ENCODE data around the gene DHRS2. TPM values are rescaled to one million over a fixed set of nuclear protein-coding genes. Genes with fewer than 3 reads are reported as not detected.
A peak's percentile ranks its signal among the peaks of the same experiment; 100 is the strongest.

The DHRS2 gene
- total RNA-seq, 1 donor from 2014 or later, result not detected

DNA sequence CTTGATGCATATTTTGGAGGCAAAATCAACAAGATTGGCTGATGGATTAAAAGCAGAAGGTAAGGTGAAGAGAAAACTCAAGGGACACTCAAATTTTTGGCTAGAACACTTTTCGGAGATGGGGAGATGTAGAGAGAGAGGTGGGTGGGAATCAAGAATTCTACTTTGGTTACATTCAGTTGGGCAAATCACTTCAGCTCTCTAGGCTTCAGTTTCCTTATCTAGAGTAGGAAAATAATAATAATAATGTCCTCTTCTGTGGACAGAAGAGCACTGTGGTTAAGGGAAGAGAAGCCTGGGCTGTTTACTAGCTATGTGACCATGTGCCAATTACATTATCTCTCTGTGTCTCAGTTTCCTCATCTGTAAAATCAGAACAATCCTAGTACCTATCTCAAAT is 23.4 kb upstream of the DHRS2 start:
- TF ChIP-seq CTCF (IDR thresholded peaks at IDR 0.05; ENCODE audit: unreplicated experiment), result no peak
- Mint-ChIP-seq H3K9me3 (ENCODE audit: unreplicated experiment) (peaks cover 3% of the 10 kb centered on the region), H3K4me3 (ENCODE audit: unreplicated experiment) (no peak overlapping the region), H3K27ac (ENCODE audit: unreplicated experiment) (no peak overlapping the region), H3K4me1 (ENCODE audit: unreplicated experiment) (peaks cover 2% of the 10 kb centered on the region), H3K27me3 (ENCODE audit: unreplicated experiment) (peaks cover 4% of the 10 kb centered on the region), H3K36me3 (ENCODE audit: low read depth, unreplicated experiment) (peaks cover 4% of the 10 kb centered on the region)
- no peak for DNase-seq (ENCODE audit: low spot score)

DNA sequence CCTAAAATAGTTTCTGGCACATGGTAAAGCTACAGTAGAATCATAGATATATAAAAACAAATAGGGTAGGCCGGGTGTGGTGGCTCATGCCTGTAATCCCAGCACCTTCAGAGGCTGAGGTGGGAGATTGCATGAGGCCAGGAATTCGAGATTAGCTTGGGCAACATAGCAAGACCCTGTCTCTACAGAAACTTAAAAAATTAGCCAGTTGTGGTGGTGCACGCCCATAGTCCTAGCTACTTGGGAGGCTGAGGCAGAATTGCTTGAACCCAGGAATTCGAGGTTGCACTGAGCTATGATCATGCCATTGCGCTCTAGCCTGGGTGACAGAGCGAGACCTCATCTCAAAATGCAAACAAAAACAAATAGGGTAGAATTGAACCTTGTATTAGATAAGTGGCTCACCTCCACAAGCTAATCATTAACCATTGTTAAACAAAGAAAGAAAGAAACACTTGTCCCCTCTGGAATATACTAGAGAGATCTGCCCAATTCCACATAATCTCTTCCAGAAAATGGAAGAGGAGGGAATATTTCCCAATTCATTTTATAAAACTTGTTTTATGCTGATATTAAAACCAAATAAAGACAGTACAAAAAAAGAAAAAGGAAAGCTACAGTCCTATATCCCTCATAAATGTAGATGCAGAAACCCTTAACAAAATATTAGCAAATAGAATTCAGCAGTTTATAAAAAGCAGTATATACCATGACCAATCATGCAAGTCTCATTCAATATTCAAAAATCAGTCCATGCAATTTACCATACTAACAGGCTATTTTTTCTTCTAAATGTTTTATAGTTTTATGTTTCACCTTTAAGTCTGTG is 22.7 kb upstream of the DHRS2 start:
- H3K4me3 Mint-ChIP-seq (ENCODE audit: unreplicated experiment), result no peak overlapping the region
- no peak for TF ChIP-seq CTCF (IDR thresholded peaks at IDR 0.05; ENCODE audit: unreplicated experiment)
- H3K4me1 Mint-ChIP-seq (ENCODE audit: unreplicated experiment), result peaks cover 4% of the 10 kb centered on the region
- peaks cover 4% of the 10 kb centered on the region for H3K36me3 Mint-ChIP-seq (ENCODE audit: low read depth, unreplicated experiment)
- H3K27ac Mint-ChIP-seq (ENCODE audit: unreplicated experiment), result no peak overlapping the region
- H3K27me3 Mint-ChIP-seq (ENCODE audit: unreplicated experiment), result peaks cover 4% of the 10 kb centered on the region
- peaks cover 3% of the 10 kb centered on the region for H3K9me3 Mint-ChIP-seq (ENCODE audit: unreplicated experiment)
- DNase-seq (ENCODE audit: low spot score), result no peak

DNA sequence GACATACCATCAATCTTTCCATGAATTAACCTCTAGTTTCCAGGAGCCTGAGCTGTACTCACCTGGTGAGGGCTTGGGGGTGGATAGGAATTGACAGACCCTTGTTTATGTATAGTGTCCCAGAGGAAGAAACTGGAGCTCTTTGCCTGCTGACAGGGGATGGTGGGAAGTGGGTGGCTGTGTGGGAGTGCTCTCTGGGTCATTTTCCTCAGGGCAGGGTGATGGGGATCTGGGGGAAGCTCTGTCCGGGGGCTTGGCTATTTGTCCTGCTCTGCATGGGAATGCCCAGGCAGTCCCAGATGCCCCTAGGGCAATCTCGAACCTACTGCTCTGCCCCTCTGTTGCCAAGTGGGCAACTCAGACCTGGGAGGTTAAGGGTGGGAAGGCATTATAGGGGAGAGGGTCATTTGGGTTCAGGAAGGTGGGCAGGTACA is 21.8 kb upstream of the DHRS2 start:
- Mint-ChIP-seq H3K4me3 (ENCODE audit: unreplicated experiment) (no peak overlapping the region), H3K27ac (ENCODE audit: unreplicated experiment) (no peak overlapping the region), H3K36me3 (ENCODE audit: low read depth, unreplicated experiment) (no peaks in the 10 kb centered on the region), H3K9me3 (ENCODE audit: unreplicated experiment) (no peaks in the 10 kb centered on the region), H3K4me1 (ENCODE audit: unreplicated experiment) (peaks cover 11% of the 10 kb centered on the region), H3K27me3 (ENCODE audit: unreplicated experiment) (peaks cover 4% of the 10 kb centered on the region)
- DNase-seq (ENCODE audit: low spot score), result no peak
- TF ChIP-seq CTCF (IDR thresholded peaks at IDR 0.05; ENCODE audit: unreplicated experiment), result no peak

DNA sequence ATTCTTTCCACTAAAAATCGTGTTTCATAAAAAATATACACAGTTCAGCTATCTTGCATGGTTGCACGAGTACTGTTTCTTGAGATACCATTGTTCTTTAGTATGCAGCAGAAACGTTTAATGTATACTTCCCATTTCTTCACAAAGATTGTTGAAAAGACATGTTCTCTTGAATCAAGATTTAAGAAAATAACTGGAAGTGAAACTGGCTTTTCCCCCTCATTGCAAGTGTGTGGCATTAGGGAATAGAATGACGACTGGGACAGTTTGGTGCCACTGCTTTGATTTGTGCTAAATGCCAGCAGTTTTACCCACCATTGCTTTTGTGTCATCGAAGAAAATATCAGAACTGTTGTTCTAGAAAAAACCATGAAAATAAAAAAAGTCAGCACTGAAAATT is 20.3 kb upstream of the DHRS2 start:
- peaks cover 3% of the 10 kb centered on the region for H3K27me3 Mint-ChIP-seq (ENCODE audit: unreplicated experiment)
- no peak overlapping the region for H3K4me3 Mint-ChIP-seq (ENCODE audit: unreplicated experiment)
- no peak for TF ChIP-seq CTCF (IDR thresholded peaks at IDR 0.05; ENCODE audit: unreplicated experiment)
- no peak for DNase-seq (ENCODE audit: low spot score)
- peaks cover 9% of the 10 kb centered on the region for H3K4me1 Mint-ChIP-seq (ENCODE audit: unreplicated experiment)
- no peaks in the 10 kb centered on the region for H3K9me3 Mint-ChIP-seq (ENCODE audit: unreplicated experiment)
- no peaks in the 10 kb centered on the region for H3K36me3 Mint-ChIP-seq (ENCODE audit: low read depth, unreplicated experiment)
- no peak overlapping the region for H3K27ac Mint-ChIP-seq (ENCODE audit: unreplicated experiment)

GRCh38 chr14:23617539-23617938 is 18.6 kb upstream of the DHRS2 start:
- Mint-ChIP-seq H3K4me3 (ENCODE audit: unreplicated experiment) (no peak overlapping the region), H3K36me3 (ENCODE audit: low read depth, unreplicated experiment) (peaks cover 3% of the 10 kb centered on the region), H3K9me3 (ENCODE audit: unreplicated experiment) (peaks cover 3% of the 10 kb centered on the region), H3K27ac (ENCODE audit: unreplicated experiment) (peak overlapping the region; percentile 57), H3K4me1 (ENCODE audit: unreplicated experiment) (peaks cover 9% of the 10 kb centered on the region), H3K27me3 (ENCODE audit: unreplicated experiment) (peaks cover 2% of the 10 kb centered on the region)
- DNase-seq (ENCODE audit: low spot score), result no peak
- no peak for TF ChIP-seq CTCF (IDR thresholded peaks at IDR 0.05; ENCODE audit: unreplicated experiment)

All from endothelial cell (in vitro differentiated cells).